HEK293 (cell line): ENCODE data around the gene VAT1L.

Experiments
- CTCF ChIA-PET: fragments of 350-600 bp; formaldehyde crosslinking; extraction: SDS; loops from one replicate; lab custom pipeline; 2021; ENCODE audit warnings: antibody characterized with exemption; lab: Yijun Ruan, JAX
- POLR2A ChIA-PET: fragments of 300-600 bp; formaldehyde crosslinking; extraction: SDS; loops from one replicate; lab custom pipeline; 2020; ENCODE audit warnings: antibody characterized with exemption, inconsistent platforms; lab: Yijun Ruan, JAX
- H3K27ac ChIP-seq: fragments of 200-500 bp; sonication (Bioruptor generic); 2 replicates; pipeline ENCODE4 v1.5.1; 2014; ENCODE audit warnings: low read depth, low read length, control low read depth, inconsistent platforms; ENCODE audit errors: extremely low read depth
- H3K36me3 ChIP-seq, 2 experiments: fragments of 200-500 bp in 1 of 2; sonication (Bioruptor generic) in 1 of 2; 1 replicate in 1 of 2; 2 replicates in 1 of 2; pipeline ENCODE4 v1.5.1; 2014 to 2017; ENCODE audit warnings: inconsistent platforms in 2 of 2, low read length in 2 of 2; ENCODE audit not compliant: control insufficient read depth in 2 of 2, insufficient read depth in 1 of 2
- H3K4me1 ChIP-seq: fragments of 200-500 bp; sonication (Bioruptor generic); 2 replicates; pipeline ENCODE4 v1.5.1; 2014; ENCODE audit warnings: mild to moderate bottlenecking, low read length, inconsistent platforms; ENCODE audit not compliant: control insufficient read depth, insufficient read depth
- H3K4me3 ChIP-seq: 2 replicates; pipeline ENCODE4 v1.5.1; 2011; ENCODE audit warnings: low read depth, mild to moderate bottlenecking, control low read depth, low read length, moderate library complexity
- H3K9me3 ChIP-seq: fragments of 200-500 bp; sonication (Bioruptor generic); 2 replicates; pipeline ENCODE4 v1.5.1; 2014; ENCODE audit warnings: low read depth, low read length, inconsistent platforms; ENCODE audit not compliant: control insufficient read depth, insufficient read depth
- ELK4 ChIP-seq: IDR thresholded peaks from 2 replicates; pipeline ENCODE4 v1.6.1; 2011; ENCODE audit warnings: mild to moderate bottlenecking, low read depth, low read length, borderline replicate concordance
- GFI1B ChIP-seq: fragments of 450-650 bp; formaldehyde crosslinking; IDR thresholded peaks from 2 replicates; pipeline ENCODE4 v1.5.1; 2016; ENCODE audit warnings: missing biosample characterization, missing genetic modification characterization
- GLIS2 ChIP-seq: fragments of 450-650 bp; formaldehyde crosslinking; IDR thresholded peaks from 2 replicates; pipeline ENCODE4 v1.5.1; 2016; ENCODE audit warnings: missing biosample characterization, missing genetic modification characterization
- OVOL3 ChIP-seq: fragments of 450-650 bp; formaldehyde crosslinking; IDR thresholded peaks from 2 replicates; pipeline ENCODE4 v1.5.1; 2016; ENCODE audit warnings: missing biosample characterization, missing genetic modification characterization
- PBX3 ChIP-seq: sonication (generic); formaldehyde crosslinking; IDR thresholded peaks from 2 replicates; pipeline ENCODE4 v1.8.1; 2022; ENCODE audit warnings: mild to moderate bottlenecking, moderate library complexity, missing genetic modification reagents
- ZNF146 ChIP-seq: fragments of 450-650 bp; formaldehyde crosslinking; IDR thresholded peaks from 2 replicates; pipeline ENCODE4 v1.5.1; 2016; ENCODE audit warnings: missing biosample characterization, missing genetic modification characterization
- ZNF155 ChIP-seq: fragments of 450-650 bp; formaldehyde crosslinking; IDR thresholded peaks from 2 replicates; pipeline ENCODE4 v1.5.1; 2016; ENCODE audit warnings: missing biosample characterization, missing genetic modification characterization
- ZNF16 ChIP-seq: fragments of 450-650 bp; formaldehyde crosslinking; IDR thresholded peaks from 2 replicates; pipeline ENCODE4 v1.5.1; 2016; ENCODE audit warnings: low read depth, missing biosample characterization, missing genetic modification characterization
- ZNF169 ChIP-seq: fragments of 450-650 bp; formaldehyde crosslinking; IDR thresholded peaks from 2 replicates; pipeline ENCODE4 v1.5.1; 2016; ENCODE audit warnings: missing biosample characterization, missing genetic modification characterization
- ZNF239 ChIP-seq: fragments of 450-650 bp; formaldehyde crosslinking; IDR thresholded peaks from 2 replicates; pipeline ENCODE4 v1.5.1; 2016; ENCODE audit warnings: missing biosample characterization, missing genetic modification characterization
- ZNF248 ChIP-seq: fragments of 450-650 bp; formaldehyde crosslinking; IDR thresholded peaks from 2 replicates; pipeline ENCODE4 v1.5.1; 2017; ENCODE audit warnings: missing biosample characterization, missing genetic modification characterization
- ZNF280D ChIP-seq: fragments of 450-650 bp; formaldehyde crosslinking; IDR thresholded peaks from 2 replicates; pipeline ENCODE4 v1.5.1; 2016; ENCODE audit warnings: missing biosample characterization, missing genetic modification characterization
- ZNF292 ChIP-seq: fragments of 450-650 bp; formaldehyde crosslinking; IDR thresholded peaks from 2 replicates; pipeline ENCODE4 v1.5.1; 2016; ENCODE audit warnings: low read depth, missing biosample characterization, missing genetic modification characterization, borderline replicate concordance
- ZNF302 ChIP-seq: fragments of 450-650 bp; formaldehyde crosslinking; IDR thresholded peaks from 2 replicates; pipeline ENCODE4 v1.5.1; 2016; ENCODE audit warnings: missing biosample characterization, missing genetic modification characterization, low read depth
- ZNF37A ChIP-seq: fragments of 450-650 bp; IDR thresholded peaks from 2 replicates; pipeline ENCODE4 v1.5.1; 2018; ENCODE audit warnings: missing biosample characterization, missing genetic modification characterization
- ZNF549 ChIP-seq: fragments of 450-650 bp; IDR thresholded peaks from 2 replicates; pipeline ENCODE4 v1.5.1; 2018; ENCODE audit warnings: missing biosample characterization, missing genetic modification characterization, mild to moderate bottlenecking, inconsistent platforms, moderate library complexity
- ZNF585B ChIP-seq: fragments of 450-650 bp; formaldehyde crosslinking; IDR thresholded peaks from 2 replicates; pipeline ENCODE4 v1.5.1; 2016; ENCODE audit warnings: missing biosample characterization, missing genetic modification characterization
- ZNF600 ChIP-seq: fragments of 450-650 bp; formaldehyde crosslinking; IDR thresholded peaks from 2 replicates; pipeline ENCODE4 v1.5.1; 2016; ENCODE audit warnings: missing biosample characterization, missing genetic modification characterization
- ZNF704 ChIP-seq: fragments of 450-650 bp; formaldehyde crosslinking; IDR thresholded peaks from 2 replicates; pipeline ENCODE4 v1.5.1; 2016; ENCODE audit warnings: missing biosample characterization, missing genetic modification characterization
- ZNF843 ChIP-seq: fragments of 450-650 bp; formaldehyde crosslinking; IDR thresholded peaks from 2 replicates; pipeline ENCODE4 v1.5.1; 2016; ENCODE audit warnings: missing biosample characterization, missing genetic modification characterization
- ZSCAN18 ChIP-seq: fragments of 450-650 bp; formaldehyde crosslinking; IDR thresholded peaks from 2 replicates; pipeline ENCODE4 v1.5.1; 2016; ENCODE audit warnings: missing biosample characterization, missing genetic modification characterization
- ZSCAN23 ChIP-seq: fragments of 450-650 bp; formaldehyde crosslinking; IDR thresholded peaks from 2 replicates; pipeline ENCODE4 v1.5.1; 2016; ENCODE audit warnings: missing biosample characterization, missing genetic modification characterization
- ZSCAN5A ChIP-seq: fragments of 450-650 bp; formaldehyde crosslinking; IDR thresholded peaks from 2 replicates; pipeline ENCODE4 v1.5.1; 2016; ENCODE audit warnings: missing biosample characterization, missing genetic modification characterization

The VAT1L gene

GRCh38 chr16:77738706-77739558 lies 49.4 kb upstream of the VAT1L start:
- no peaks in the 10 kb centered on the region for H3K4me1 ChIP-seq
- TF ChIP-seq ELK4 (no peak), ZNF843 (tag by site-specific recombination) (no peak)
- H3K4me3 ChIP-seq: no peak overlapping the region
- ChIA-PET POLR2A (no interaction called here), CTCF (no interaction called here)
- H3K9me3 ChIP-seq: no peaks in the 10 kb centered on the region
- no peak overlapping the region for H3K27ac ChIP-seq
- no peaks in the 10 kb centered on the region for H3K36me3 ChIP-seq

- CTCF ChIA-PET: no interaction called here
- no peaks in the 10 kb centered on the region for H3K36me3 ChIP-seq
- TF ChIP-seq ZNF292 (no peak), ZNF600 (tag by site-specific recombination) (no peak), ZSCAN23 (tag by site-specific recombination) (no peak), ZNF302 (tag by site-specific recombination) (no peak), GFI1B (tag by site-specific recombination) (no peak), ZNF16 (tag by site-specific recombination) (no peak), PBX3 (CRISPR knock-in tag) (no peak), GLIS2 (no peak), ZNF37A (tag by site-specific recombination) (no peak), ZNF239 (no peak), ZNF248 (no peak), ZNF155 (tag by site-specific recombination) (no peak), ZNF146 (tag by site-specific recombination) (no peak), ZNF549 (no peak), ZNF280D (no peak)
- H3K9me3 ChIP-seq: no peaks in the 10 kb centered on the region
- H3K27ac ChIP-seq: no peak overlapping the region
- POLR2A ChIA-PET: no interaction called here
- H3K4me3 ChIP-seq: no peak overlapping the region
- H3K4me1 ChIP-seq: no peaks in the 10 kb centered on the region
Observed at GRCh38 chr16:77739559-77739892, 48.8 kb upstream of the VAT1L start.

- Histone ChIP-seq H3K9me3 (no peaks in the 10 kb centered on the region), H3K4me3 (no peak overlapping the region), H3K4me1 (no peaks in the 10 kb centered on the region), H3K36me3 (no peaks in the 10 kb centered on the region), H3K27ac (no peak overlapping the region)
- POLR2A ChIA-PET: no interaction called here
- CTCF ChIA-PET: no interaction called here
- TF ChIP-seq ZNF600 (tag by site-specific recombination): no peak
- no peak for TF ChIP-seq ZNF704 (tag by site-specific recombination)
- no peak for TF ChIP-seq ZNF169 (tag by site-specific recombination)
- TF ChIP-seq ZSCAN18: no peak
- no peak for TF ChIP-seq ZNF585B (tag by site-specific recombination)
- TF ChIP-seq OVOL3 (tag by site-specific recombination): no peak
- TF ChIP-seq ZSCAN5A (tag by site-specific recombination): no peak
Observed at GRCh38 chr16:77744141-77744540, 44.2 kb upstream of the VAT1L start.
